ENCODE results near the gene IL4. TPM values are rescaled to one million over a fixed set of nuclear protein-coding genes. Genes with fewer than 3 reads are reported as not detected.

IL4 gene
- total RNA-seq, 3 donors from 2014 or later (not counting 1 experiment from before 2014, with no cell fraction given), result 8.1 TPM; not detected in 2

DNA sequence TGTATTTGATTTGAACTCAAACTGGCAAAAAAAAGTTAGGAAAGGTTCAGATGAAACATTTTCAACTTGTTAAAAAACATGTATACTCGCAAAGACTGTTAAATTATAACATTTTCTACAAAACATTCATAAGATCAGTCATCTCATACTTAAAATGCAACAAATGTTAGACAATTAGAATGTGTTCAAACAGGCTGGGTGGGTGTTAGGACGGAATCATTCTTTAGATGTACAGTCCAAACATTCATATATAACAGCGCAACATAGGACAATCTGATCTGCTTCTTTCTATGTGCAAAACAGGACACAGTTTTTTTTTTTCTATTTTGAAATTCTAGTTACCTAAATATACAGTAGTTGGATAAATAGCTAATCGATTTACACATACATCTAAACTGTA is 22.2 kb downstream of the IL4 start:
- H3K9me3 ChIP-seq (ENCODE audit: control insufficient read depth, insufficient read depth, low read length), result no peaks in the 10 kb centered on the region
- 100% methylated on average over 2 of the region's 4 CpGs for WGBS (ENCODE audit: insufficient coverage)
- H3K36me3 Mint-ChIP-seq, result peaks cover 10% of the 10 kb centered on the region
- ATAC-seq (no peak), DNase-seq (no peak)
- no peaks in the 10 kb centered on the region for H3K9me3 Mint-ChIP-seq
- no peaks in the 10 kb centered on the region for H3K27me3 ChIP-seq (ENCODE audit: control insufficient read depth, insufficient read depth, low read length)
- intact Hi-C loops (cut with micrococcal nuclease), result no loop called here
- no peaks in the 10 kb centered on the region for H3K27me3 Mint-ChIP-seq (ENCODE audit: low read depth in 2 of 2)
- no peak overlapping the region for H3K4me3 ChIP-seq (ENCODE audit: low read length)
- H3K27ac ChIP-seq (ENCODE audit: low read length), result no peak overlapping the region
- H3K27ac Mint-ChIP-seq, result no peak overlapping the region
- H3K4me1 Mint-ChIP-seq, result peaks cover 7 to 8% of the 10 kb centered on the region in 2 donors
- peaks cover 22% of the 10 kb centered on the region for H3K36me3 ChIP-seq (ENCODE audit: control insufficient read depth, insufficient read depth, low read length)
- H3K4me1 ChIP-seq (ENCODE audit: control insufficient read depth, insufficient read depth, low read length), result no peaks in the 10 kb centered on the region
- TF ChIP-seq, protein P1, sequence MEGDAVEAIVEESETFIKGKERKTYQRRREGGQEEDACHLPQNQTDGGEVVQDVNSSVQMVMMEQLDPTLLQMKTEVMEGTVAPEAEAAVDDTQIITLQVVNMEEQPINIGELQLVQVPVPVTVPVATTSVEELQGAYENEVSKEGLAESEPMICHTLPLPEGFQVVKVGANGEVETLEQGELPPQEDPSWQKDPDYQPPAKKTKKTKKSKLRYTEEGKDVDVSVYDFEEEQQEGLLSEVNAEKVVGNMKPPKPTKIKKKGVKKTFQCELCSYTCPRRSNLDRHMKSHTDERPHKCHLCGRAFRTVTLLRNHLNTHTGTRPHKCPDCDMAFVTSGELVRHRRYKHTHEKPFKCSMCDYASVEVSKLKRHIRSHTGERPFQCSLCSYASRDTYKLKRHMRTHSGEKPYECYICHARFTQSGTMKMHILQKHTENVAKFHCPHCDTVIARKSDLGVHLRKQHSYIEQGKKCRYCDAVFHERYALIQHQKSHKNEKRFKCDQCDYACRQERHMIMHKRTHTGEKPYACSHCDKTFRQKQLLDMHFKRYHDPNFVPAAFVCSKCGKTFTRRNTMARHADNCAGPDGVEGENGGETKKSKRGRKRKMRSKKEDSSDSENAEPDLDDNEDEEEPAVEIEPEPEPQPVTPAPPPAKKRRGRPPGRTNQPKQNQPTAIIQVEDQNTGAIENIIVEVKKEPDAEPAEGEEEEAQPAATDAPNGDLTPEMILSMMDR (IDR thresholded peaks at IDR 0.05), result no peak
- H3K4me3 Mint-ChIP-seq, result no peak overlapping the region

DNA sequence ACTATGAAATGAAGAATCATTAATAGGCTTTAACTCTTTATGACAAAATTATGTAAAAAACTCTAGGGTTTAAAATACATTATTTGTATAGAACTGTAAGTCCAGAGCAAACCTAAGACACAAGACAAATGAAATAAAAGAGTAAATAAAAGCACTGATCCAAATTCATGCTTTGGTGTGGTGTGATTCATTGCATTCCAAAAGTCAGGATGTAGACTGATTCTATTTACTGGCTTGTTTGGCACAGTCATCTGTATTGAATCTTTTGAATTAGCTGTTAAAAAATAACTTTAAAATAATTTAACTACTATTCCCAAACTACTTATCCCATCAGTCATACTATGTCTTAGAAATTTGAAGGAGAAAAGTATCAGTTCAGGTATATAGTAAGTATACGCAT is 31.1 kb downstream of the IL4 start:
- WGBS (ENCODE audit: insufficient coverage), result no CpG with 5 or more reads among the region's 1 CpG
- no peaks in the 10 kb centered on the region for H3K4me1 Mint-ChIP-seq
- no peak overlapping the region for H3K4me3 ChIP-seq (ENCODE audit: low read length)
- H3K27ac Mint-ChIP-seq, result no peak overlapping the region
- H3K9me3 Mint-ChIP-seq, result no peaks in the 10 kb centered on the region
- no peaks in the 10 kb centered on the region for H3K27me3 ChIP-seq (ENCODE audit: control insufficient read depth, insufficient read depth, low read length)
- no peak for DNase-seq
- no peaks in the 10 kb centered on the region for H3K9me3 ChIP-seq (ENCODE audit: control insufficient read depth, insufficient read depth, low read length)
- H3K27me3 Mint-ChIP-seq (ENCODE audit: low read depth in 2 of 2), result no peaks in the 10 kb centered on the region
- no peak overlapping the region for H3K27ac ChIP-seq (ENCODE audit: low read length)
- no peak for ATAC-seq
- H3K4me1 ChIP-seq (ENCODE audit: control insufficient read depth, insufficient read depth, low read length), result no peaks in the 10 kb centered on the region
- no peak overlapping the region for H3K4me3 Mint-ChIP-seq
- TF ChIP-seq, protein P1 (IDR thresholded peaks at IDR 0.05), result no peak
- H3K36me3 ChIP-seq (ENCODE audit: control insufficient read depth, insufficient read depth, low read length), result peaks cover 28% of the 10 kb centered on the region
- H3K36me3 Mint-ChIP-seq, result peaks cover 13% of the 10 kb centered on the region
- intact Hi-C loops (cut with micrococcal nuclease), result no loop called here

DNA sequence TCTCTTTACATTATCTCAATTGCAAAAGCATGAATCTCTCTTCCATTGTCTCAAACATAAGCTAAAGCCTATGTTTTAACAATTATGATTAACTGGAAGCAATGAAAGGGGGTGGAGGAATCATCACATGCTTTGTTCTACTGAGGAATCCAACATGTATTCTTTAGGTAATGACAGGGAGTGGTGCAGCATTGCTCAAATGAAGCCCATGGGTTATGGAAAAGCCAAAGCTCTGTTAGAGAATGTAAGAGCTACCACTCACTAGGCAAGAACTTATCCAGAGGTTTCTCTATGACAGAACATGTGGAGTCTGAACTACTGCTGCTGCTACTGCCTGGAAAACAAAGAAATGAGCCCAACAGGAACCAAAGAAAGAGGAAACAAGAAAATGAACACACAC is 34.9 kb downstream of the IL4 start:
- TF ChIP-seq, protein P1 (IDR thresholded peaks at IDR 0.05), result no peak
- H3K4me1 Mint-ChIP-seq, result no peaks in the 10 kb centered on the region
- no peaks in the 10 kb centered on the region for H3K9me3 ChIP-seq (ENCODE audit: control insufficient read depth, insufficient read depth, low read length)
- no peaks in the 10 kb centered on the region for H3K27me3 ChIP-seq (ENCODE audit: control insufficient read depth, insufficient read depth, low read length)
- DNase-seq, result no peak
- no peak overlapping the region for H3K4me3 ChIP-seq (ENCODE audit: low read length)
- H3K36me3 Mint-ChIP-seq, result peaks cover 1% of the 10 kb centered on the region
- H3K27me3 Mint-ChIP-seq (ENCODE audit: low read depth in 2 of 2), result no peaks in the 10 kb centered on the region
- no peak overlapping the region for H3K4me3 Mint-ChIP-seq
- H3K27ac ChIP-seq (ENCODE audit: low read length), result no peak overlapping the region
- no peak overlapping the region for H3K27ac Mint-ChIP-seq
- ATAC-seq, result no peak
- H3K36me3 ChIP-seq (ENCODE audit: control insufficient read depth, insufficient read depth, low read length), result peaks cover 5% of the 10 kb centered on the region
- intact Hi-C loops (cut with micrococcal nuclease), result no loop called here
- H3K9me3 Mint-ChIP-seq, result no peaks in the 10 kb centered on the region
- H3K4me1 ChIP-seq (ENCODE audit: control insufficient read depth, insufficient read depth, low read length), result no peaks in the 10 kb centered on the region
